GM06990 (cell line): Measurements from ENCODE around the gene NLN.
A peak's percentile ranks its signal among the peaks of the same experiment; 100 is the strongest.

ENCODE experiments used
- DNase-seq: peaks from one replicate; pipeline ENCODE4 v3.0.0-alpha.2; 2011; ENCODE audit not compliant: insufficient read length; ENCODE audit errors: extremely low read depth
- H3K27me3 ChIP-seq: replicated peaks from 2 replicates; pipeline ENCODE4 v1.6.0; 2011; ENCODE audit warnings: low read length; ENCODE audit not compliant: control insufficient read depth, insufficient read depth
- H3K36me3 ChIP-seq: 2 replicates; pipeline ENCODE4 v1.5.1; 2011; ENCODE audit warnings: low read length; ENCODE audit not compliant: control insufficient read depth, insufficient read depth
- H3K4me3 ChIP-seq: replicated peaks from 2 replicates; pipeline ENCODE4 v1.5.1; 2011; ENCODE audit warnings: low read depth, mild to moderate bottlenecking, control low read depth, low read length
- CTCF ChIP-seq: IDR thresholded peaks from 2 replicates; pipeline ENCODE4 v1.5.1; 2011; ENCODE audit warnings: low read length, control low read depth, mild to moderate bottlenecking, inconsistent platforms; ENCODE audit not compliant: insufficient read depth, poor library complexity, severe bottlenecking

NLN gene

GRCh38 chr5:65823204-65823603, 101.2 kb downstream of the NLN start:
- Histone ChIP-seq H3K27me3 (no peaks in the 10 kb centered on the region), H3K36me3 (no peaks in the 10 kb centered on the region), H3K4me3 (no peak overlapping the region)
- no peak for DNase-seq
- TF ChIP-seq CTCF, result no peak

GRCh38 chr5:65823845-65824445, 101.9 kb downstream of the NLN start:
- no peak for DNase-seq
- no peaks in the 10 kb centered on the region for H3K36me3 ChIP-seq
- no peak overlapping the region for H3K4me3 ChIP-seq
- no peaks in the 10 kb centered on the region for H3K27me3 ChIP-seq
- no peak for TF ChIP-seq CTCF

GRCh38 chr5:65825408-65826328, 103.7 kb downstream of the NLN start:
- peak; percentile 2 for TF ChIP-seq CTCF
- H3K36me3 ChIP-seq, result no peaks in the 10 kb centered on the region
- DNase-seq, result peak; percentile 74
- no peaks in the 10 kb centered on the region for H3K27me3 ChIP-seq
- H3K4me3 ChIP-seq, result no peak overlapping the region

GRCh38 chr5:65828022-65828896, 106.3 kb downstream of the NLN start:
- H3K27me3 ChIP-seq, result no peaks in the 10 kb centered on the region
- H3K36me3 ChIP-seq, result no peaks in the 10 kb centered on the region
- DNase-seq, result no peak
- no peak for TF ChIP-seq CTCF
- no peak overlapping the region for H3K4me3 ChIP-seq

- TF ChIP-seq CTCF, result no peak
- Histone ChIP-seq H3K27me3 (no peaks in the 10 kb centered on the region), H3K36me3 (no peaks in the 10 kb centered on the region), H3K4me3 (no peak overlapping the region)
- DNase-seq, result no peak
These were observed 108.9 kb downstream of the NLN start for GRCh38 chr5:65830856-65831255.
